IMR-90 (cell line): ENCODE results near the gene ESR1. TPM values are rescaled to one million over a fixed set of nuclear protein-coding genes. Genes with fewer than 3 reads are reported as not detected.

Experiments
- ATAC-seq: fragments of 200-7000 bp; cut with Tn5 transposase; 2 replicates; pipeline ENCODE4 v1.9.1; 2020; ENCODE audit warnings: low read depth, mild to moderate bottlenecking, moderate library complexity
- BruUV-seq: library from RNA; stranded (reverse); fragments of 400-500 nt; replicated peaks from 2 replicates; lab custom pipeline; 2021; lab: Mats Ljungman, UMichigan
- CTCF ChIA-PET: fragments of 300-600 bp; formaldehyde crosslinking; extraction: SDS; loops from one replicate; lab custom pipeline; 2021; ENCODE audit warnings: antibody characterized with exemption; lab: Yijun Ruan, JAX
- POLR2A ChIA-PET: fragments of 300-600 bp; sonication (Branson Sonifier 250); formaldehyde crosslinking; loops from one replicate; lab custom pipeline; 2022; ENCODE audit warnings: antibody characterized with exemption; ENCODE audit not compliant: unreplicated experiment; lab: Charles Lee
- DNase-seq: peaks from one replicate; pipeline ENCODE4 v3.0.0; 2013
- H2AFZ ChIP-seq: replicated peaks from 2 replicates; pipeline ENCODE3; 2013; ENCODE audit warnings: low read length, mild to moderate bottlenecking; ENCODE audit not compliant: poor library complexity
- H2AK5ac ChIP-seq: 2 replicates; pipeline ENCODE4 v1.6.1; 2013; ENCODE audit warnings: low read depth, low read length, inconsistent platforms
- H2AK9ac ChIP-seq: replicated peaks from 2 replicates; pipeline ENCODE3; 2013; ENCODE audit warnings: mild to moderate bottlenecking, low read depth, low read length, moderate library complexity; ENCODE audit not compliant: poor library complexity
- H2BK120ac ChIP-seq: 2 replicates; pipeline ENCODE4 v1.6.1; 2013; ENCODE audit warnings: low read depth, low read length, inconsistent platforms
- H2BK15ac ChIP-seq: 3 replicates; pipeline ENCODE4 v1.6.1; 2013; ENCODE audit warnings: low read depth, low read length, inconsistent platforms
- H2BK20ac ChIP-seq: 2 replicates; pipeline ENCODE4 v1.6.1; 2013; ENCODE audit warnings: low read depth, mild to moderate bottlenecking, inconsistent platforms, low read length, moderate library complexity
- H2BK5ac ChIP-seq: 2 replicates; pipeline ENCODE4 v1.6.1; 2013; ENCODE audit warnings: mild to moderate bottlenecking, low read depth, low read length, inconsistent platforms; ENCODE audit not compliant: poor library complexity, severe bottlenecking
- H3K14ac ChIP-seq: replicated peaks from 2 replicates; pipeline ENCODE4 v1.6.1; 2013; ENCODE audit warnings: low read depth, low read length, inconsistent platforms
- H3K18ac ChIP-seq: 2 replicates; pipeline ENCODE4 v1.6.1; 2013; ENCODE audit warnings: low read depth, low read length, control low read depth
- H3K23ac ChIP-seq: 2 replicates; pipeline ENCODE4 v1.6.1; 2013; ENCODE audit warnings: low read depth, low read length, inconsistent platforms
- H3K27ac ChIP-seq: 2 replicates; pipeline ENCODE4 v1.5.1; 2013; ENCODE audit warnings: mild to moderate bottlenecking, control low read depth, low read length; ENCODE audit not compliant: insufficient read depth
- H3K27me3 ChIP-seq: 2 replicates; pipeline ENCODE4 v1.6.1; 2013; ENCODE audit warnings: low read length; ENCODE audit not compliant: control insufficient read depth, insufficient read depth
- H3K36me3 ChIP-seq: 2 replicates; pipeline ENCODE4 v1.6.1; 2013; ENCODE audit warnings: low read length, mixed read lengths; ENCODE audit not compliant: control insufficient read depth, insufficient read depth
- H3K4ac ChIP-seq: 2 replicates; pipeline ENCODE4 v1.6.1; 2013; ENCODE audit warnings: low read depth, low read length, inconsistent platforms
- H3K4me1 ChIP-seq: 2 replicates; pipeline ENCODE4 v1.6.1; 2013; ENCODE audit warnings: low read length, mixed read lengths; ENCODE audit not compliant: control insufficient read depth, insufficient read depth
- H3K4me2 ChIP-seq: 2 replicates; pipeline ENCODE4 v1.6.1; 2013; ENCODE audit warnings: low read depth, mild to moderate bottlenecking, control low read depth, low read length, moderate library complexity
- H3K4me3 ChIP-seq: 2 replicates; pipeline ENCODE4 v1.5.1; 2013; ENCODE audit warnings: low read depth, mild to moderate bottlenecking, control low read depth, low read length, moderate library complexity; ENCODE audit not compliant: insufficient read depth
- H3K56ac ChIP-seq: 2 replicates; pipeline ENCODE4 v1.6.1; 2013; ENCODE audit warnings: low read length, inconsistent platforms; ENCODE audit not compliant: insufficient read depth; ENCODE audit errors: extremely low read depth
- H3K79me1 ChIP-seq, 2 experiments: 2 replicates each; pipeline ENCODE4 v1.6.1; 2013; ENCODE audit warnings: low read length in 2 of 2, inconsistent platforms in 1 of 2, low read depth in 1 of 2
- H3K9ac ChIP-seq: 2 replicates; pipeline ENCODE4 v1.6.1; 2013; ENCODE audit warnings: low read depth, low read length, control low read depth
- H3K9me1 ChIP-seq: 2 replicates; pipeline ENCODE4 v1.6.1; 2013; ENCODE audit warnings: low read length, inconsistent platforms; ENCODE audit not compliant: insufficient read depth
- H3K9me3 ChIP-seq: 2 replicates; pipeline ENCODE4 v1.6.1; 2013; ENCODE audit warnings: low read length; ENCODE audit not compliant: control insufficient read depth, insufficient read depth
- H4K20me1 ChIP-seq: 2 replicates; pipeline ENCODE4 v1.6.1; 2013; ENCODE audit warnings: low read length, inconsistent platforms; ENCODE audit not compliant: insufficient read depth
- H4K5ac ChIP-seq: 2 replicates; pipeline ENCODE4 v1.6.1; 2013; ENCODE audit warnings: mild to moderate bottlenecking, low read depth, low read length, control low read depth
- H4K8ac ChIP-seq, 2 experiments: 2 replicates each; pipeline ENCODE4 v1.6.1; 2013; ENCODE audit warnings: low read depth in 2 of 2, low read length in 2 of 2, control low read depth in 1 of 2, inconsistent platforms in 1 of 2
- H4K91ac ChIP-seq: 2 replicates; pipeline ENCODE4 v1.6.1; 2013; ENCODE audit warnings: low read depth, low read length, inconsistent platforms; ENCODE audit not compliant: insufficient read depth
- BHLHE40 ChIP-seq: fragments of 150-350 bp; IDR thresholded peaks from 2 replicates; pipeline ENCODE4 v1.6.1; 2016; ENCODE audit warnings: mild to moderate bottlenecking, low read depth, low read length
- CEBPB ChIP-seq: IDR thresholded peaks from 2 replicates; pipeline ENCODE4 v1.6.1; 2012; ENCODE audit warnings: low read depth, low read length, improper control_type of control experiment
- CHD1 ChIP-seq: IDR thresholded peaks from 2 replicates; pipeline ENCODE4 v1.6.1; 2012; ENCODE audit warnings: low read depth, low read length, improper control_type of control experiment
- FOS ChIP-seq: fragments of 150-350 bp; IDR thresholded peaks from 2 replicates; pipeline ENCODE4 v1.6.1; 2016; ENCODE audit warnings: low read depth, low read length
- MAFK ChIP-seq: IDR thresholded peaks from 2 replicates; pipeline ENCODE4 v1.6.1; 2012; ENCODE audit warnings: low read depth, low read length, improper control_type of control experiment
- MAZ ChIP-seq: IDR thresholded peaks from 2 replicates; pipeline ENCODE4 v1.6.1; 2012; ENCODE audit warnings: low read depth, mild to moderate bottlenecking, low read length, improper control_type of control experiment, moderate library complexity, borderline replicate concordance
- MXI1 ChIP-seq: IDR thresholded peaks from 2 replicates; pipeline ENCODE4 v1.6.1; 2012; ENCODE audit warnings: low read depth, mild to moderate bottlenecking, low read length, moderate library complexity, borderline replicate concordance
- NFE2L2 ChIP-seq: fragments of 150-350 bp; IDR thresholded peaks from 2 replicates; pipeline ENCODE4 v1.6.1; 2016; ENCODE audit warnings: low read depth, mild to moderate bottlenecking, low read length
- POLR2A ChIP-seq: IDR thresholded peaks from 2 replicates; pipeline ENCODE4 v1.6.1; 2012; ENCODE audit warnings: mild to moderate bottlenecking, low read depth, low read length
- RAD21 ChIP-seq: IDR thresholded peaks from 2 replicates; pipeline ENCODE4 v1.6.1; 2012; ENCODE audit warnings: low read length, improper control_type of control experiment
- RCOR1 ChIP-seq: IDR thresholded peaks from 2 replicates; pipeline ENCODE4 v1.6.1; 2012; ENCODE audit warnings: mild to moderate bottlenecking, low read length, improper control_type of control experiment; ENCODE audit not compliant: insufficient replicate concordance
- RFX5 ChIP-seq: IDR thresholded peaks from 2 replicates; pipeline ENCODE4 v1.8.0; 2012; ENCODE audit warnings: low read depth, mild to moderate bottlenecking, low read length, moderate library complexity
- SMC3 ChIP-seq: fragments of 150-350 bp; IDR thresholded peaks from 2 replicates; pipeline ENCODE4 v1.6.1; 2016; ENCODE audit warnings: low read depth, mild to moderate bottlenecking, antibody characterized with exemption, low read length, moderate library complexity
- dilution Hi-C: fragments of 300-500 bp; cut with HindIII; formaldehyde crosslinking; loops from one replicate; pipeline ENCODE4 v1.14.3; 2018; ENCODE audit warnings: low sequenced_read_pairs; ENCODE audit not compliant: unreplicated experiment
- in situ Hi-C: fragments of 300-500 bp; cut with MboI; formaldehyde crosslinking; loops from 3 replicates; pipeline ENCODE4 v1.14.3; 2019; ENCODE audit warnings: low sequenced_read_pairs, inconsistent platforms, mixed read lengths
- intact Hi-C: fragments of 100-400 bp; cut with micrococcal nuclease; formaldehyde crosslinking; loops from 2 replicates; pipeline ENCODE4 v1.10.0; 2022
- polyA plus RNA-seq, 3 experiments: library from polyadenylated mRNA; depleted of rRNA; stranded (reverse); fragments of >200 nt; gene quantifications; 2 replicates each; pipeline ENCODE4 v1.2.3, GENCODE V29; 2012; ENCODE audit warnings: low replicate concordance in 1 of 3
- total RNA-seq: library from RNA; depleted of rRNA; stranded (reverse); fragments of >200 nt; gene quantifications from 2 replicates; pipeline ENCODE4 v1.2.3, GENCODE V29; 2012
- TF ChIP-seq, protein P1 (sequence below): fragments of 150-350 bp; IDR thresholded peaks from 2 replicates; pipeline ENCODE4 v1.6.1; 2017; ENCODE audit warnings: mild to moderate bottlenecking, antibody characterized with exemption, low read length, low read depth
- TF ChIP-seq, protein P2 (sequence below): fragments of 150-350 bp; IDR thresholded peaks from 2 replicates; pipeline ENCODE4 v1.6.1; 2016; ENCODE audit warnings: low read depth, mild to moderate bottlenecking, low read length, moderate library complexity, borderline replicate concordance
- TF ChIP-seq, protein P3 (sequence below): conservative IDR thresholded peaks from 2 replicates; pipeline ENCODE4 v1.5.1; 2012; ENCODE audit warnings: mild to moderate bottlenecking, low read depth, low read length, improper control_type of control experiment

ESR1 gene
- total and polyA plus RNA-seq, 2 of the 4 experiments (the other 2 are of a cell fraction) = not detected

DNA sequence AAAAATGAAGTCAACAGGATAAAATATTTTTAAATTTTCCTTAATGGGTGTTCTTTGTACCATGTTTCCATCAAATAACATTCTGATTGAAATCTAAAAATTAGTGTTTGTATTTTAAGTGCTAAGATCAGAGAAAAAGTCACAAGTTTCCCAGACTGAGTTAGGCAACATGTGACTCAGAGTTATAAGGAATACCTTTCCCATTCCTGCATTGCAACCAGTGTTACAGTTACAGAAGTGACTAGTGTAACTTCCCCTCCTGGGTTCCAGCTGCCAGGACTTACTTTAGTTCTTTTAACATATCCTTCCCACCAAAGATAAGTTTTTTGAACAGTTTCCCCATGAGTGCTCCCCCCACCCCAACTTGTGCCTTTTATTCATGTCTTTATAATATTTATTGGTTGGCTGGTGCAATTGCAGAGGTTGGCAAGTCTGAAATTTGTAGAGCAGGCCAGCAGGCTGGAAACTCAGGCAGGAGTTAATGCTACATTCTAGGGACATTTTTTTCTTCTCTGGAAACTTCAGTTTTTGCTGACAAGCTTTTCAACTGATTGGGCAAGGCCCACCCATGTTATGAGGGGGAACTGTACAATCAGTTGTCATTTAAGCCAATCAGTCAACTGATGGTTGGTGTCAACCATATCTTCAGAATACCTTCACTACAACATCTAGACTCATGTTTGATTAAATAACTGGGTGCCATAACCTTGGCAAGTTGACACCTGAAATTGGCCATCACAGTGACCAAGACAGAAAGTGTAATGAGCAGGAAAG is 22.9 kb upstream of the ESR1 start:
- H3K23ac ChIP-seq = no peak overlapping the region
- intact Hi-C loops = no loop called here
- no TSS peak for BruUV-seq
- no peak overlapping the region for H3K56ac ChIP-seq
- no peak overlapping the region for H2BK20ac ChIP-seq
- H3K9me3 ChIP-seq = no peaks in the 10 kb centered on the region; the same call in 1 of the 2 replicates
- ChIA-PET POLR2A (no interaction called here), CTCF (no interaction called here)
- no peaks in the 10 kb centered on the region for H3K36me3 ChIP-seq
- H3K4me1 ChIP-seq = no peaks in the 10 kb centered on the region
- H3K18ac ChIP-seq = no peak overlapping the region
- H2AK9ac ChIP-seq = no peak overlapping the region
- H3K79me1 ChIP-seq = no peaks in the 10 kb centered on the region
- no peaks in the 10 kb centered on the region for H4K20me1 ChIP-seq
- ATAC-seq (no peak), DNase-seq (no peak)
- no peak overlapping the region for H2AK5ac ChIP-seq
- no peak overlapping the region for H3K9ac ChIP-seq
- no peak overlapping the region for H4K91ac ChIP-seq
- in situ Hi-C loops = no loop called here
- H3K4me3 ChIP-seq = no peak overlapping the region
- H4K8ac ChIP-seq = no peak overlapping the region
- dilution Hi-C loops = no loop called here
- TF ChIP-seq SMC3 (no peak), RAD21 (no peak), RFX5 (no peak), MAZ (no peak), CHD1 (no peak), NFE2L2 (no peak), RCOR1 (no peak), POLR2A (no peak), CEBPB (no peak), BHLHE40 (no peak), MXI1 (no peak), FOS (no peak), MAFK (no peak)
- TF ChIP-seq, protein P1, sequence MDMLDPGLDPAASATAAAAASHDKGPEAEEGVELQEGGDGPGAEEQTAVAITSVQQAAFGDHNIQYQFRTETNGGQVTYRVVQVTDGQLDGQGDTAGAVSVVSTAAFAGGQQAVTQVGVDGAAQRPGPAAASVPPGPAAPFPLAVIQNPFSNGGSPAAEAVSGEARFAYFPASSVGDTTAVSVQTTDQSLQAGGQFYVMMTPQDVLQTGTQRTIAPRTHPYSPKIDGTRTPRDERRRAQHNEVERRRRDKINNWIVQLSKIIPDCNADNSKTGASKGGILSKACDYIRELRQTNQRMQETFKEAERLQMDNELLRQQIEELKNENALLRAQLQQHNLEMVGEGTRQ = no peak
- TF ChIP-seq, protein P2, sequence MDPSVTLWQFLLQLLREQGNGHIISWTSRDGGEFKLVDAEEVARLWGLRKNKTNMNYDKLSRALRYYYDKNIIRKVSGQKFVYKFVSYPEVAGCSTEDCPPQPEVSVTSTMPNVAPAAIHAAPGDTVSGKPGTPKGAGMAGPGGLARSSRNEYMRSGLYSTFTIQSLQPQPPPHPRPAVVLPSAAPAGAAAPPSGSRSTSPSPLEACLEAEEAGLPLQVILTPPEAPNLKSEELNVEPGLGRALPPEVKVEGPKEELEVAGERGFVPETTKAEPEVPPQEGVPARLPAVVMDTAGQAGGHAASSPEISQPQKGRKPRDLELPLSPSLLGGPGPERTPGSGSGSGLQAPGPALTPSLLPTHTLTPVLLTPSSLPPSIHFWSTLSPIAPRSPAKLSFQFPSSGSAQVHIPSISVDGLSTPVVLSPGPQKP = no peak
- TF ChIP-seq, protein P3, sequence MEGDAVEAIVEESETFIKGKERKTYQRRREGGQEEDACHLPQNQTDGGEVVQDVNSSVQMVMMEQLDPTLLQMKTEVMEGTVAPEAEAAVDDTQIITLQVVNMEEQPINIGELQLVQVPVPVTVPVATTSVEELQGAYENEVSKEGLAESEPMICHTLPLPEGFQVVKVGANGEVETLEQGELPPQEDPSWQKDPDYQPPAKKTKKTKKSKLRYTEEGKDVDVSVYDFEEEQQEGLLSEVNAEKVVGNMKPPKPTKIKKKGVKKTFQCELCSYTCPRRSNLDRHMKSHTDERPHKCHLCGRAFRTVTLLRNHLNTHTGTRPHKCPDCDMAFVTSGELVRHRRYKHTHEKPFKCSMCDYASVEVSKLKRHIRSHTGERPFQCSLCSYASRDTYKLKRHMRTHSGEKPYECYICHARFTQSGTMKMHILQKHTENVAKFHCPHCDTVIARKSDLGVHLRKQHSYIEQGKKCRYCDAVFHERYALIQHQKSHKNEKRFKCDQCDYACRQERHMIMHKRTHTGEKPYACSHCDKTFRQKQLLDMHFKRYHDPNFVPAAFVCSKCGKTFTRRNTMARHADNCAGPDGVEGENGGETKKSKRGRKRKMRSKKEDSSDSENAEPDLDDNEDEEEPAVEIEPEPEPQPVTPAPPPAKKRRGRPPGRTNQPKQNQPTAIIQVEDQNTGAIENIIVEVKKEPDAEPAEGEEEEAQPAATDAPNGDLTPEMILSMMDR = no peak
- H2BK5ac ChIP-seq = no peak overlapping the region
- H3K27me3 ChIP-seq = no peaks in the 10 kb centered on the region
- H2BK15ac ChIP-seq = no peak overlapping the region
- H2BK120ac ChIP-seq = no peak overlapping the region
- H3K4ac ChIP-seq = no peak overlapping the region
- H3K4me2 ChIP-seq = no peak overlapping the region
- no peak overlapping the region for H2AFZ ChIP-seq
- H4K5ac ChIP-seq = no peak overlapping the region
- H3K14ac ChIP-seq = no peak overlapping the region
- no peak overlapping the region for H3K27ac ChIP-seq
- no peaks in the 10 kb centered on the region for H3K9me1 ChIP-seq
